Amniotic stem cell (primary cell): Measurements from ENCODE around the gene LRP1B.

Experiments
- DNase-seq: peaks from one replicate; lab custom pipeline; 2025; lab: John Stamatoyannopoulos, UW

The LRP1B gene

DNA sequence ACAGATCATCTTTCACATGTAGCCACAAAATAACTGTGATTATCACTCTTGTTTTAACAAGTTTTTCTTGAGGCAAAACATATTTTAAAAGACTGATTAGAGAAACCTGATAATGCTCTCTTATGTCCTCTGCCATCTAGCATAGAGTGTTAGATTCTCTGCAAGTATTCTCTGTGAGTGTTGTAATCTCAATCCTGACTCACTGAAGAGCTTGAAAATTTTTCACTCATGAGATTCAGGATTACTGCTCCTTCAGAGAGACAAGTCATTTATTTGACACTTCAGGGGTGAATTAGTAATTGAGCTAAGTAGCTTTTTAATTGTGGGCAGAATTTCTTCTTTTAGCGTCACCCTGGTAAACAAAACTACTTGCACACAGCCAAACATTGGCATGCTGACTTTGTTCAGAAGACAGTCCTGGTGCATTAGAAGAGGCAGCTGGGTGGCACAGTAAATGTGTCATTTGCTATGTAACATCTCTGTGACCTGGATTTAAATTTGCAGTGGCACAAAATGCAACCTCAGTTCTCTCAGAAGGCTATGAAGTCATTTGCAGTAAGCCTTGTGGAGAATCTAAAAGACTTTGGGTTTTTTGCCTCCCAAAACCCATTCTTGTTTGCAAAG is 172.9 kb downstream of the LRP1B start:
- DNase-seq, result no peak

DNA sequence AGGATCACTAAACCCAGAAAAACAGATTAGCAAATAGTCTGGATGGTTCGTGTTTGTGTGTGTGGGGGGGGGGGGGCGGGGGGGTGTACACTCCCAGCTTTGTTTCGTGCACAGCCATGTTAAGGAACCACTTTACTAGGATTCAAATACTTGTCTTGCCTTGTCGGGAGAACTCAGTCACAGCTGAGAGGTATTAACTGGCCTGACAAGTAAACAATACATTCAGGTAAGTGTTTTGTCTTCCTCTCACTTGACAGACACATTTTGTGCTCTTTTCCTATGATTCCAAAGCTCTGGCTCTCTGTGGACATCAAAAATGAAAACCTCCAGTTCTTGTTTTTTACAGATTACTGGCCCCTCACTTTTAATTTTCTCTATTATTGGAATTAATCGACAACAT is 173.5 kb downstream of the LRP1B start:
- no peak for DNase-seq

DNA sequence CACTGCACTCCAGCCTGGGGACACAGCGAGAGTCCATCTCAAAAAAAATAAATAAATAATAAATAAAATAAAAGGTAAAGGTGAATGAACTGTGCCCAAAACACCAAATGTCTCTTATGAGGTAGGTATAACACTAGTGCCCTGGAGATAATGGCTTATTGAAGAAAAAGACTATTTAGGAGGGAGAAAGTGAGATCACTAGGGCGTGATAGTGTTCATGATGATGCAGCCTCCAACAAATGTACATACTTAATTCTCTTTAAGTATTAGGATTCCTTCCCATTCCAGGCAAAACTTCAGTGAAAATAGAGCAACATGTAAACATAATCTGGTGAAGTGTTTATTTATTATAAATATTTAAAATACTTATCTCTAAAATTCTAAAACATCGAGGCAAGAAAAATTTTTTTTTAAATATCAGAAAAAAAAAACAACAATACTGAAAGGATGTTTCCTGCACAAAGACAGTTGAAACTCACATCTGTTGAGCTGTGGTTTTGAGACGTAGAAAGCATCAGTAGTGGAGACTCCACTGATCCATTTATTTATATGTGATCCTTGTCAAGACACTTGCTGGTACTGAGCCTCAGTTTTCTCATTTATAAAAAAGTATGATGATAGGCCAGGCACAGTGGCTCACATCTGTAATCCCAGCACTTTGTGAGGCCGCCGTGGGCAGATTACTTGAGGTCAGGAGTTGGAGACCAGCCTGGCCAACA is 183.3 kb downstream of the LRP1B start:
- no peak for DNase-seq

DNA sequence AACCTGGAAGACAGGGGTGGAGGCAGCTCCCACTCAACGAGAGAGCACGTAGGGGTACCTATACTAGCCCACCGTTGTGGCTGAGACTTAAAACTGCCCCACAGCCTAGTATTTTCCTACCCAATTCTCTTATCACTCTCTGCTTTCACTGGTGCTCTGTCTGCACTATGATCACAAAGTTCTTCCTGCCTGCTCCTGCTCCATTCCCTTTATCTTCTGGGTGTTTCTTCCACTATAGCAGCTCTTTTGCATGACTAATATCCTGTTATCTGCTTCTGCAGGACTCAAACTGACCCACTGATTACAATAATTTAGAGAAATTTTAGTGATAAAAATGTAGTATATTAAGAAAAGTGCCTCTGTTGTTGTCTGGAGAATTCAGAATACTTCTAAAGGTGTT is 184.8 kb downstream of the LRP1B start:
- no peak for DNase-seq

DNA sequence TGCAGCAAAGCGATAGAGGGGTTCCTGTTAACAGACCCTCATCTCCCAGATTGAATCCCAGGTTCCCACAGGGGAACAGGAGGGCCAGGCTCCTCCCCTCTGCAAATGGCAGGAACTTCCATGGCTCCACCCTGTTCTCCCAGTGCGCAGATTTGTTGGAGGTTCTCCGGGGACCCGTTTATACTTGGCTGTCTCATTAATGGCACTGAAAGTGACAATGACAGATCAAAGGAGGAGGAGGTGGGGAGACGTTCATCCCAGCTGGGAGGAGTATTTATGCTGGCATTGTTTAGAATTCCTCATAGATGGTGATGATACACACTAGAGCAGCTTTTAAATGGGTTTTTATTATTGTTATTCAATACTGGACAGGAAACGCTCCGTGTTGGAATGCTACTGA is 186.9 kb downstream of the LRP1B start:
- DNase-seq, result no peak

DNA sequence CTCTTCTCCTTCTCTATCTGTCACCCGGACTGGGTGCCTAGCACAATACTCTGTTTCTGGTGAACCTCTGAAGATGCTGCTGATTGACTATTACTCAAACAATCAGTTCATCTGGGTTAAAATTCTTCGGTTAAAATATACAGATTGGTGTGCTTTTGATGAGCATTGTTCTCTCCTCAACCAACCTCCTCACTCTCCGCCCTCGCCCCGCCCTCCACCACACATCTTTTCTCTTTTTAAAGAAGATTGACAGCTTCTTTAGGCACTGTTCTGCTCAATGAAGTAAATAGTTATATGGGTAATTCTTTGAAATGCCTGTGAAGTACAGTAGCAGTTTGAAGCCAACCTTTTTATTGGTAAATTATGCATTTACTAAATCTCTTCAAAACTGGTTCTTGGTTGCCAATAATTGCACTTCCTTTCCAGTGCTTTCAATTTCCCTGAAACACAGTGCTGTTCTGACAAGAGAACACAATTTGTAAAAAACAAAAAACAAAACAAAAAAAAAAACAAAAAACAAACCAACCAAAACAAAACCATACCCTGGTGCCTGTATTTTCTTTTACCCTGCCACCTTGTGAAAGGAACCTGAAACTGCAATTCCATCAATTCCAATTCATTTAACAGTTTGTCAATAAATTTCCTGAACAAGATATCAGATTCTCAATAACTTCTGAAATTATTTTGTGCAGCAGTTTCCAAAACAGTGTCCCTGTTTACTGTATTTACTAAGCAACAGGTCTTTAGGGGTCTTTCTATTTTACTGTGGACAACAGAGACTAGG is 188.6 kb downstream of the LRP1B start:
- no peak for DNase-seq

DNA sequence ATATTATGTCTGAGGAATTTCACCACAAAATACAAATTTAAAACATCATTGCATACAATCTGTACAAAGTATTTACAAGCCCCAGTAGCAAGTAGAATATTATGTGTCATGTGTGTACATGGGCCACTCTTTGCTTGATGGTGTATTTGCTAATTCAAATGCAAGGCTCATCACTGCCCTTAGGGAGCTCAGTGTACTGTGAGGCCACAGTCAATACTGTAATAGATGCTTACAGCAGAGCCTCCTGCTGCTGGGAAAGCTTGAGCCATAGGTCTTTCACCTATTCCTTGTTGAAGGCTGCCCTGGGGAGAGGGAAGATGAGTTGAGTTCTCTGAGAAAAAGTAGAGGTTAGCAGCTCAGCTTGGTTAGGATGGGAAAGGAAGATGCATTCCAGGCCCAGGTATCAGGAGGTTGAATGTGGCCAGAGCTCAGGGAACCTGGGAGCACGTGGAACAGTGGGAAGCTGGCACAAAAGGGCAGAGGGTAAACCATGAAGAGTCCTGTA is 189.6 kb downstream of the LRP1B start:
- no peak for DNase-seq

DNA sequence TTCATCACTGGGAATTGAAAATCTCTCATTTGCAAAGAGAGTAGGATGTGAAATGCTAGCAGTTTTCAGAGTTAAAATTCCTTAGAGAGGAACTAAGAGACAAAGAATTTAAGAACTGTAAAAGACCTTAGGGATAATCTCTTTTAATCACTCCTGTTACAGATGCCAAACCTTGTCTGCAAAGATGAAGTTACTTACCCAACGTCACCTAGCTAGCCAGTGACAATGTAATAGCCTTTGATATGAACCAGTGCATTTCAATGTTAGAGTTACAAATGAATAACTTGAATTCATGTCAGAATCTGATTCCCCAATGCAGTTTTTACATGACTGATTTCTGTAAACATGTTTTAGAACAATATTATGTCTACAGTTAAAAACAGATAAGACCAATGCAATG is 190.1 kb downstream of the LRP1B start:
- DNase-seq, result no peak

DNA sequence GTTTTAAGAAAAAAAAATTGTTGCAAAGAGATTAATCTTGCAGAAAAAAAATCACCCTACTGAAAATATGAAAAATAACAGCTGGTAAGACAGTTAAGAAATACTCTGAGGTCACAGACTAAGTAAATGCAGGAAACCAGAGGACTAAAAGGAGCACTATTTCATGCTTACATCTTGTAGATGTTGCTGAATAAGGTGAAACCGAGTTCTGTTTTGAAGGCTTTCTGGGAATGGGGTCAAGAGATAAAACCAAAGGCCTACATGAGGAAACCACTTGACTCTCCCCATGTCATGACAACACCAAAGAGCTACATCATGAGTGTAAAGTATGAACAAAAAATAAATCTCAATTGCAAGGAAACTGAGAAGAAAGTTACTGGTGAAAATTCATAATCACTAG is 197.6 kb downstream of the LRP1B start:
- DNase-seq, result no peak

DNA sequence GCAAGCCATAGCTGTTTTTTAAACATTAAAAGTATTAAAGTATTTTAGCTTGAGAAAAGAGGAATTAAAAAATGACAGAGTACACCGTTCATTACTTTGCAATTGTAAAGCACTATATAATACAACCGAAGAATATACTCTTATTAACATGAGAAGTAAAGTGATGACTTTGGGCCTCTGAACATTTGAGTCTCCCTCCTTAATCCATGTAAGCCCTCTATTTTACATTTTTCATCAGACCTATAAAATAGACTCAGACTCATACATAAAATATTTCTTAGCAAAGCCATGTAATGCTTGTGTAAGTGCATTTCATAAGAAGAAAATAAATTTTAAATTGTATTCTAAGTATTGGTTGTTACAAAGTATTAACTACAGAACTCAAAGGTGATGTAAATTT is 198.6 kb downstream of the LRP1B start:
- no peak for DNase-seq

DNA sequence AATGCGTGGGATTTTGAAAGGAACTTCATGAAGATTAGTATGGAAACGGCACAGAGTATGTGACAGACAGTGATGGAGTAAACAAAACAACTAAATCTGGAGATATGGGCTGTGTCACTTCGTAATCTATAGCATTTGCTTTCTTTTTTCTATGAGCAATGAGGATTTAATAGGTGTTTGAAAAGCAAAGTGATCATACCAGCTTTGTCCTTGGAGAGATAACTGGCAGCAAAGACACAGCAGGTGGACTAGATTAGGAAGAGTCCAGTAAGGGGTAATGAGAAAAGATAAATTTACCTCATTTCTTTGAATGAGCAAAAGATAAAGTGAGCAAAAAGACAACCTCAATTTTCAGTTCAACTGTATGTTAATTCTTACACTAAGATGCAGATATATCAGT is 199.0 kb downstream of the LRP1B start:
- no peak for DNase-seq

DNA sequence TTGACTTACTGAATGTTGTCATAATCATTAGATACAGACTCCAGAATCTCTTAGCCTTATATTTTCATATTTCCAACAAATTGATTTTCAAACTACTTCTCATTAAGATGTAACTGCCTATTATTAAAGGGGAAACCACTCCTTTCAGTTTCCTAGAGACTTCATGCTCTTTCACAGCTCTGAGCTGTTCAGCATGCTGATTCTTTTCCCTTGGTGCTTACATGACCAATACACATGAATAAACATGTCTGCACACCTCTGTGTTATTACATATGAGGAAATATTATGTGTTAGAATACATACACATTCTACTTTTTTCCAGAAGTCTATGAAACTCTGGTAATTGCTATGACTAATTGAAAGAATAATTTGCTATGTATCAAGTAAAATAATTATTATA is 200.0 kb downstream of the LRP1B start:
- DNase-seq, result no peak

DNA sequence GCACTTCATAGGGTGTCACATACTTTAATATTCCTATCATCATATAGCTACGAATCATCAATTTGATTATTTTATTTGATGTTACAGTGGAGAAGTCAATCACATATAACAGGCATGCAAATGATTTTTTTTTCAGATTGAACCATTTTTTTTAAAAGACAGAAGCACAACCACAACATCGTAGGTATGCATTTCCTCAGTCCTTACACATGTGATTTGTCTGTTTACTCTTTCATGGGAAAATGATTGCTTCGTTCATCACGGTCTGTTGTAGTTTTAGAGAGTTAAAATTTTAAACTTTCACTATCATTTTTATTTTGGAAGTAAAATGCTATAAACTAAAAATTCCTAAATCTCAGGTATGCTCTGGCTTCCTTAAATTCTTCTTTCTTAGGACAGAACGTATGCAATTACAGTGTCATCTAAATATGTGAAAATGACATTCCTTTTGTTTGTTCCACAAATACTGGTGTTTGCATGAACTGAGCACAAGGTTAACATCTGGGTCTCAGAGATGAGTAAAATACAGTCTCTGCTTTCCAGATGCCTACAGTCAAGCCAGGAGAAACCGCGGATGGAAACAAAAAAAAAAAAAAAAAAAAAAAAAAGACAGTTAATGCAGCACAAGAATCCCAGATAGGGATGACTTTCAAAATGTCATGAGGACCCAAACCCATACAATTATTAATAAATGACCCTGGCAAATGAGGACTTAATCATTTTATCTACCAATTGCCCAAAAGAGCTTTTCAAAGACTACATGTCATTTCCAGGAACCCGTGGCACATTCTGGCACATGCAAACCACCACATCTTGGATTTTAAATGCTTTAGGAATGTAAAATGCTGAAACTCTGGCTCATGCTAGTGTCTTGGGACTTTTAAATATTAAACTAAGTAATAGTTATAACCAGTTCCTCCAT is 201.2 kb downstream of the LRP1B start:
- DNase-seq, result no peak

DNA sequence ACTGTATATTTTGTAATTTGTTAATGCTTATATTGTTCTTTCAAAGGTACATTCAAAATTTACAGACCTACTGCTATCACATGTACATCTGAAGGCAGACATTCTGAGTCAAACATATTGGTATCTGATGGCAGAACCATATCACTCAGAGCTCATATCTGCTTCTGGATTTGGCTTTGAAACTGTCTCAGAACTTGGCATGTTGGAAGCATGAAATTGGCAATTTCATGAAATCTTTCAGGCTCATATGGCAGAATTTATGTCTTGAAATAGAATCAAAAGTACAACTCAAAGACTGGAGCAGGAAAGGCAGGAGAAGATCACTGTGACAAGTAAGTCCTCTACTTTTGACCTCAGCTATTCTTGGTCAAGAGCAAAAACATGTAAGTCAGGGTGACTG is 202.3 kb downstream of the LRP1B start:
- DNase-seq, result no peak

DNA sequence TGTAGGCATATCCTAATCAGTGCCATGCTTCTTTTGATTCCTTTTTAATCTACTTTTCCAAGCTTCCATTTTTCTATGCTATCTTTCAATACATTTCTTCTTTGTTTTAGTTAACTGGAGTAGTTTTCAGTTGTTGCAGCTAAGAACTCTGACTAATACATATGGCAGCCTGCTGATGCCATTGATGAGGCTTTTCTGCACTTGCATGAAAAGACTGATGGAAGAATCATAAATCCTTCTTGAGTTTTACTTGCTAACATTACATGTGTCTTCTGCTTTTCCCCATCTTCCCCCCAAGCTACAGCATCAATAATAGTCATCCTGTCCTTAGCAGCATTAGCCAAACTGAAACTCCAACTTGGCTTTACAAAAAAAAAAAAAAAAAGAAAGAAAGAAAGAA is 203.3 kb downstream of the LRP1B start:
- no peak for DNase-seq

DNA sequence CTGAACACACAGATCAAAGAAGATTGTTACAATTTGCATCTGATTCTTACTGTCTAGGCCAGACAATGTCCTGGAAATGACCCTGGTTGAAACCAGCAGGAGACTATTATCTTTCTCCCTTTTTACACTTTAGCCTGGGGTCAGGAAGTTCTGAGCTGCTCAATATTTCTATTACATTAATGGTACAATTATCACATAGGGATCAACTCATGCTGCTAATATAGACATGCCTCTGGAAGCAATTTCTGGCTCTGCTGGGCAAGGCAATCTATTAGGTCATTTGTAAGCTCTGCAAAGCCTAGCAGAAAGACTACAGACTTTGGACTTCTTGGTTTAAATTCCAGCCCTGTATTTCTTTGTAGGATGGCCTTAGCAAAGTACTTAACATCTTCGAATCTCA is 205.3 kb downstream of the LRP1B start:
- DNase-seq, result no peak

DNA sequence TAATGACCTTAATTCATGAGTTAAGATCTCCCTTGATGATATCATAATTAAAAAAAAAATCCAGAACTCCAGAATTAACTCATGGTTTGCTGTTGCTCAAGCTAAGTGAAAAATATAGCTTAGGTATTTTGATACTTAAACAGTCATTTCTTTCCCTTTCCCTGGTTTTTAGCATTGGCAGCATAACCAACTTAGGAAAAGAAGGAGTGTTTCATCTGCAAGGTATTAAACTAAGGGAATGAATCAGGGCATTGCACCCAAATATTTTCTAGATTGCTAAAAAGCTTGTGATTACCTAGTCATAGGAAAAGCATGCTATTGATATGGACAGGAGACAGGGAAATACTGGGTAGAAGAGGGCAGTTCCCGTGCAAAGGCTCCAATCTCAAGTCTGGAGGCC is 207.2 kb downstream of the LRP1B start:
- no peak for DNase-seq

DNA sequence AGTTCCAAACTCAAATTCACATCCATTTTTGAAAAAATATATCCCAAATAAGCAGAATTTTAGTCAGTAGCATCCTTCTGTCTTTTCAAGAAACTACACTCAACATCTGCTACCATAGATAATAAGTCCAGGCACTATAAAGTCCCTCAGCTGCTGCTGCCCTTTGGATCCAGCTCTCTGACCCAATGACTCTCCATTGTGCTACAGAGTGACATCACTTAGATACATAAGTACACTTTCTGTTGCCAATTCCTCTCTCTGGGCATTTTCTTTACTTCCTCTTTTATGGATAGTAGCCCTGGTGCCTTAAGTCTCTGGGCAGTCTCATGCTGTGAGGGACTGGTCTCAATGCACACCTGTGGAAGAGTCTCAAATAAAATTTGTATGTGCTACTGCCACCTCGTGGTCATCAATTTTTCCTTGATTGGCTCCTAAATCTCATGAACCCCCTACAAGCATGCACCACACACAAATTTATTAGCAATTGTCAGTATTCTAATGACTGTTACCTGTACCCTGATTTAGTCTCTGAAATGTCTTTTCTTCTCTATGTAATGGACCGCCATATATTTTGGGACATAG is 219.2 kb downstream of the LRP1B start:
- DNase-seq, result no peak

DNA sequence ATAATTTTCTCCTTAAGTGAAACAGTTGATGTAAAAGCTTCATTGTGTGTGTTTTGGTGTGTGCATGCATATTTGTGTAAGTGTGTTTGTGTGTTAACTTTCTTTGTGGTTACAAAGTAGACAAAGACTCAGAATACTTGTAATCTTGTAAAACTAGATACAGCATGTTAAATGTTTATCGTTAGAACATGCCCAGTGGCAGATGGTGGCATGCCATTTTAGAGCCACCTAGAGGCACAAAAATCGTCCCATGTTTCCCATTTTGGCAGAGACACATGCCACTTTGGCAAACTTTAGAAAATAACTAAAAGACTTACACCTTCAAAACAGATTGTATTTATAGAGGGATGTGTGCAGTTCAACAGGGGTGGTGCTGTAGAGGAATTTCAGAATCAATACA is 224.1 kb downstream of the LRP1B start:
- no peak for DNase-seq

DNA sequence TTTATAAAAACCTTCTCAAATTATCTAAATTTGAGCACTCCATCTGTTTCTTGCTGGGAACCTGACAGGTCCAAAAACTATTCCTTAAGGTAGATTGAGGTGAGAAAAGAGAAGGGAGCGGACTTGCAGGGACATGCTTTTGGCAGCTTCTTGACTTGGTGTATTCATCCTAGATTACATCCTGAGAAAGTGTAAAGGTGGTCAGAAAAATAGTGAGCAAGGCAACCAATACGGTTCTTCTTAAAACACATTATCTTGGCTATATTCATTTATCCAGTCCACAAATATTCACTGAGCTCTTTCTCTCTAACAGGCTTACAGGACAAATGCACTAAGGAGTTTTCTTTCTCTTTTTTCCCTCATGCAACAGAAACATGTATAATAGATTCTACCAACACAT is 230.0 kb downstream of the LRP1B start:
- DNase-seq, result no peak

DNA sequence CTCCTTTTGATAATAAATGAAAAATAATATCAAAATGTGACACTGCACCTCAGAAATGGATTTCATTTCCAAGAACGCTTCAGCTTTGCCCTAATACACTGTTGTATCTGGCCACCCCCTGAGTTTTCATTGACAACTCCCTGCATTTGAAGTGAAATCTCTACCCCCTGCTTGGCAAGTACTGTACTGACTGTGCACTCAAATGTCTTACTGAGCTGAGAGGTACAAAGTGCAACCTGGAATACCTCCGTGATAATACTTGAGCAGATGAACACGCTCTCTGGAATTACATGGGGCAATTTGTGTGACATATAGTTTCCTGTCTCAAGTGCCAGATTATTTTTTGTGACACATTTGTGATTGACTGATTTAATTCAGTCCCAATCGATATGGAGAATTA is 231.1 kb downstream of the LRP1B start:
- no peak for DNase-seq

DNA sequence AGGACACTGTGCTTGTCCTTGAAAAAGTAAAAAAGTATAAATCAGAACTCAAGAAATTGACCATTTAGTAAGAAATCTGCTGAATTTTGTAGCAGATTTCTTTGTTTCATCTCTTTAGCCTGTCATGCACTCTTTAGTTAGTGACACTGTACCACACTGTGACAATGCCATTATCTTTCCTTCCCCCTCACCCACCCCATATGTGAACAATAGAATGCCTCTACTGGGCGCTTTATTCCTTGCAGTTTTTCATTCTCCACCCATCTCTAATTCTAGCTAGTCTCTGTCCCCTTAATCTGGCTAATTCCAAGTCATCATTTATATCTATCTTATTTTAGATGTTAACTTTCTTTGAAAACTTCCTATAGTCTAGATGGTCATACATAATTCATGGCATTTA is 241.0 kb downstream of the LRP1B start:
- DNase-seq, result no peak
